NCI-H2107 treated with DMSO at 0.1 percent for 48 hours (cell line): ENCODE results near the gene PDE12.
A peak's percentile ranks its signal among the peaks of the same experiment; 100 is the strongest.
"Not testable (repeated sequence)": the region's sequence is repeated elsewhere in the genome, so short reads cannot be mapped to it uniquely, and the experiment has no call there.

Experiments used
- DNase-seq: peaks from one replicate; lab custom pipeline; 2025; ENCODE audit not compliant: unreplicated experiment; lab: John Stamatoyannopoulos, UW

PDE12 gene

DNA sequence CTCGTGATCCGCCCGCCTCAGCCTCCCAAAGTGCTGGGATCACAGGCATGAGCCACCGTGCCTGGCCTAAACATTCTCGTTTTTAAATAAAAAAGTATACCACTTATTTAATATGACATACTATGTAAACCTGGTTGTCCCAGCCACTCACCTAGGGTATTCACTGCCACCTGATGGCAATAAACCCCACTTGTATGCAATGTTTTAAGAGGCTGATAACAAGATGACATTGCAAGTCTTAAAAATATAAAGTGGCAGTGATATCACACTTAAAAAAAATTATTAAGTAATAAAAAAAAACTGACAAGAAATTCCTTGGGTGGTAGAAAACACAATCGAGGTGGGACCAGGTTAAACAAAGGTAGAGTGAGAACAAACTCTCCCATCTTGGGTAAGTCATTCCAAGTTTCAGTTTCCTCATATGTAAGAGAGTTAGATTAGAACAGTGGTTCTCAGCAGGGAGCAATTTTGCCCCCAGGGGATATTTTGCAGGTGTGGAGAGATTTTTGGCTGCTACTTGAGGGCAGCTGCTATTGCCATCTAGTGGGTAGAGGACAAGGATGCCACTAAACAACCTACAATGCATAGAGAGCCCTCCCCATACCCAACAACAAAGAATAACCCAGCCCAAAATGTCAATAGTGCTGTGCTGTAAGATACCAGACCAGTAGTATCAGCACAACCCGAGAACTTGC is 26.5 kb downstream of the PDE12 start:
- DNase-seq = no peak

- DNase-seq = no peak
These were observed 27.5 kb downstream of the PDE12 start for GRCh38 chr3:57583544-57583943.

GRCh38 chr3:57586778-57587177 is 30.7 kb downstream of the PDE12 start:
- DNase-seq = no peak

GRCh38 chr3:57587905-57588304 is 31.8 kb downstream of the PDE12 start:
- DNase-seq = no peak

- DNase-seq = no peak
These were observed 36.2 kb downstream of the PDE12 start for GRCh38 chr3:57592306-57592705.

- DNase-seq = no peak
These were observed 38.1 kb downstream of the PDE12 start for GRCh38 chr3:57594144-57594543.

GRCh38 chr3:57594576-57594975 is 38.5 kb downstream of the PDE12 start:
- DNase-seq = no peak

DNA sequence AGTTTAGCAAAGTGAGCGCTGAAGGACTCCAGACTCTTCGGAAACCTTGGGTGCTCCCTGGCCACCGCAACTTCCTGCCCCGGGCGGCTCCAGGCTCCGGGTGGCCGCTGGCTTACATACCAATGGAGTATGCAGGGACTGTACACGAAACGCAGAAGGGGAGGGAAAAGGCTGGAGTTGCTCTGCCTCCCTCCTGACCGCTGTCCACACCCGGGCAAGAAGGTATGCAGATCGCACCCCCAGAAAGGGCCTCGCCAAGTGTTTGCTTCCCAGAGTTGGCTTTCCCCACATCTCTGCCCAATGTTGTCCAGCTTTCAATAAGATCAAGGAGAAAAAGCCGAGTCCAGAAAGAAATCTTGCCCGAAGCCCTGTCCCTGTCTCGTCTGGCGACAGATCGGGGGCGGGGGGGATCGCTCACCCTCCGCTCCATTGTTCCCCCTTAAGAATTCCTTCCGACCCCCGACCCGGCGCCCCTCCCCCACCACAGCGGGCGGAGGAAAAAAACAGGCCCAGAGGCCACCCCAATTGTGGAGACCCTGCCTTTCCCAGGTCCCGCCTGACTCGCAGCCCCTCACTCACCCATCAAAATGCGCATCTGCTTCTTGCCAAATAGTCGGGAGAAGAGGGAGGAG is 40.5 kb downstream of the PDE12 start:
- no peak for DNase-seq

GRCh38 chr3:57597127-57597923 is 41.3 kb downstream of the PDE12 start, which contains the start of gene ARF4:
Gene ARF4 (minus strand): TSS chr3:57597344. CDS start chr3:57597140, 204 bp downstream.
- DNase-seq = peak; percentile 94

DNA sequence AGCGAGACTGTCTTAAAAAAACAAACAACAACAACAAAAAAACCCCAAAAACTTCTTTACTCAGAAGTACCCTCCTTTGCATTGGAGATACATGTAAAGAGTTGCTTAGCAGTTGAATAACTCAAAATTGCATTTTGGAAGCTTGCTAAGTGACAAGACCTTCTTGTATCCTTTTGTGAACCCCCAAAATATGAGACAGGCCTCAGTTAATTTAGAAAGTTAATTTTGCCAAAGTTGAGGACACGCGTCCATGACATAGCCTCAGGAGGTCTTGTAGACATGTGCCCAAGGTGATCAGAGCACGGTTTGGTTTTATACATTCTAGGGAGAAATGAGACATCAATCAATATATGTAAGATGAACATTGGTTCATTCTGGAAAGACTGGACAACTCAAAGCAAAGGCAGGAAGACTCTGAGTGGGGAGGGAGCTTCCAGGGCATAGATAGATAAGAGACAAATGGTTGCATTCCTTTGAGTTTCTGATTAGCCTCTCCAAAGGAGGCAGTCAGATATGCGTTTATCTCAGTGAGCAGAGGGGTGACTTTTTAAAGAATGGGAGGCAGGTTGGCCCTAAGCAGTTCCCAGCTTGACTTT is 42.8 kb downstream of the PDE12 start:
- no peak for DNase-seq

DNA sequence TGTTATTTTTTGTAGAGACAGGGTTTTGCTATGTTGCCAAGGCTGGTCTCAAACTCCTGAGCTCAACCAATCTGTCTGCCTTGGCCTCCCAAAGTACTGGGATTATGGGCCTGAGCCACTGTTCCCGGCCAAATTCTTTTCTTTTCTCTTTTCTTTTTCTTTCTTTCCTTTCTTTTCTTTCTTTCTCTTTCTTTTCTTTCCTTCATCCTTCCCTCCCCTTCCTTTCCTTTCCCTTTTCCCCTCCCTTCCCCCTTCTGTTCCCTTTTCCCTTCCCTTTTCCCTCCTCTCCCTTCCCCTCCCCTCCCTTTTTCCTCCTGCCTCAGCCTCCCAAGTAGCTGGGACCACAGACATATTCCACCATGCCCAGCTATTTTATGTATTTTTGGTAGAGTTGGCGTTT is 44.1 kb downstream of the PDE12 start:
- no peak for DNase-seq

- DNase-seq = no peak
These were observed 48.9 kb downstream of the PDE12 start for GRCh38 chr3:57604971-57605370.

GRCh38 chr3:57605683-57606082 is 49.6 kb downstream of the PDE12 start:
- no peak for DNase-seq

DNA sequence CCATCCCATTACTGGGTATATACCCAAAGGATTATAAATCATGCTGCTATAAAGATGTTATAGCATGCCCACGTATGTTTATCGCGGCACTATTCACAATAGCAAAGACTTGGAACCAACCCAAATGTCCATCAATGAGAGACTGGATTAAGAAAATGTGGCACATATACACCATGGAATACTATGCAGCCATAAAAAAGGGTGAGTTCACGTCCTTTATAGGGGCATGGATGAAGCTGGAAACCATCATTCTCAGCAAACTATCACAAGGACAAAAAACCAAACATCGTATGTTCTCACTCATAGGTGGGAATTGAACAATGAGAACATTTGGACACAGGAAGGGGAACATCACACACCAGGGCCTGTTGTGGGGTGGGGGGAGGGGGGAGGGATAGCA is 55.8 kb downstream of the PDE12 start:
- not testable (repeated sequence) for DNase-seq

- DNase-seq = no peak
These were observed 60.2 kb downstream of the PDE12 start for GRCh38 chr3:57616233-57616632.
